Activated CD8-positive, alpha-beta T cell treated with anti-CD3 and anti-CD28 coated beads for 36 hours (primary cell): ENCODE results near the gene ZAR1L. TPM values are rescaled to one million over a fixed set of nuclear protein-coding genes. Genes with fewer than 3 reads are reported as not detected.

ENCODE experiments used
- ATAC-seq: fragments of 200-7000 bp; cut with Tn5 transposase; one replicate; pipeline ENCODE4 v1.10.0; 2021; ENCODE audit warnings: mild to moderate bottlenecking, moderate library complexity
- CTCF ChIA-PET: fragments of 350-600 bp; sonication (Branson Sonifier 250); formaldehyde crosslinking; loops from one replicate; lab custom pipeline; 2021; ENCODE audit warnings: antibody characterized with exemption; lab: Charles Lee
- POLR2A ChIA-PET: fragments of 350-600 bp; sonication (Branson Sonifier 250); formaldehyde crosslinking; loops from one replicate; lab custom pipeline; 2021; ENCODE audit warnings: antibody characterized with exemption; lab: Charles Lee
- DNase-seq: peaks from one replicate; pipeline ENCODE4 v3.0.0-alpha.2; 2020
- H3K27ac Mint-ChIP-seq: one replicate; pipeline ENCODE4 v1.8.0; 2021; ENCODE audit warnings: mild to moderate bottlenecking, mixed read lengths
- H3K27me3 Mint-ChIP-seq: one replicate; pipeline ENCODE4 v1.8.0; 2021; ENCODE audit warnings: mixed read lengths
- H3K36me3 Mint-ChIP-seq: one replicate; pipeline ENCODE4 v1.8.0; 2021; ENCODE audit warnings: low read depth, mixed read lengths
- H3K4me1 Mint-ChIP-seq: one replicate; pipeline ENCODE4 v1.8.0; 2021; ENCODE audit warnings: low read depth, mixed read lengths
- H3K4me3 Mint-ChIP-seq: one replicate; pipeline ENCODE4 v1.8.0; 2021; ENCODE audit warnings: mild to moderate bottlenecking, moderate library complexity, mixed read lengths
- H3K9me3 Mint-ChIP-seq: one replicate; pipeline ENCODE4 v1.8.0; 2021; ENCODE audit warnings: mixed read lengths
- CTCF ChIP-seq: fragments of 200-600 bp; IDR thresholded peaks from one replicate; pipeline ENCODE4 v1.8.0; 2022; ENCODE audit warnings: antibody characterized with exemption, mild to moderate bottlenecking
- intact Hi-C: fragments of 100-400 bp; cut with micrococcal nuclease; formaldehyde crosslinking; loops from one replicate; pipeline ENCODE4 v1.10.0; 2022
- total RNA-seq, 2 experiments: library from RNA; stranded (reverse); gene quantifications; one replicate each; pipeline ENCODE4 v1.2.3, GENCODE V29; 2021

The ZAR1L gene
- total RNA-seq, 2 experiments from 2014 or later = not detected

- Mint-ChIP-seq H3K36me3 (no peaks in the 10 kb centered on the region), H3K27me3 (no peaks in the 10 kb centered on the region), H3K4me3 (no peak overlapping the region), H3K4me1 (no peaks in the 10 kb centered on the region), H3K27ac (no peak overlapping the region), H3K9me3 (no peaks in the 10 kb centered on the region)
- no peak for TF ChIP-seq CTCF
- ChIA-PET POLR2A (no interaction called here), CTCF (interaction anchor here (1.0 kb wide), 1 partner anchor 24 kb away, joined by 3 read pairs; no protein-coding TSS in a partner anchor)
- ATAC-seq (no peak), DNase-seq (no peak)
- intact Hi-C loops = no loop called here
Observed at GRCh38 chr13:32262165-32262564, 53.0 kb downstream of the ZAR1L start.

DNA sequence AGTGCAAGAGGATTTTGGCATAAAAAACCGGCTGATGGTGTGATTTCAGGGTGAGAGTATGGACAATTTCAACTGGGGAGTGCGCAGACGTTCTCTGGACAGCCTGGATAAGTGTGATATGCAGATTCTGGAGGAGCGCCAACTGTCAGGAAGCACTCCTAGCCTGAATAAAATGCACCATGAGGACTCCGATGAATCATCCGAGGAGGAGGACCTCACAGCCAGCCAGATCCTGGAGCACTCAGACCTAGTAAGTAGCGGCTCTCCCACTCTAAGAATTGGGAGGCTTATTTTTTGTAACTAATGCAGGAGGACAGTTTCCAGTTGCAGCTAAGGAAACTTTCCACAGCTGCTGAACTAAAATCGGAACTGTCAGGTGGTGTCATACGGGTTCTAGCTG, 53.6 kb downstream of the ZAR1L start:
- H3K9me3 Mint-ChIP-seq = no peaks in the 10 kb centered on the region
- no peak for TF ChIP-seq CTCF
- POLR2A ChIA-PET = no interaction called here
- H3K27me3 Mint-ChIP-seq = no peaks in the 10 kb centered on the region
- no peak overlapping the region for H3K4me3 Mint-ChIP-seq
- intact Hi-C loops = no loop called here
- DNase-seq (no peak), ATAC-seq (no peak)
- no peaks in the 10 kb centered on the region for H3K36me3 Mint-ChIP-seq
- no peaks in the 10 kb centered on the region for H3K4me1 Mint-ChIP-seq
- H3K27ac Mint-ChIP-seq = no peak overlapping the region
- CTCF ChIA-PET = interaction anchor here (1.0 kb wide), 1 partner anchor 24 kb away, joined by 3 read pairs; no protein-coding TSS in a partner anchor

GRCh38 chr13:32259116-32259515, 56.0 kb downstream of the ZAR1L start:
- no peak for ATAC-seq

DNA sequence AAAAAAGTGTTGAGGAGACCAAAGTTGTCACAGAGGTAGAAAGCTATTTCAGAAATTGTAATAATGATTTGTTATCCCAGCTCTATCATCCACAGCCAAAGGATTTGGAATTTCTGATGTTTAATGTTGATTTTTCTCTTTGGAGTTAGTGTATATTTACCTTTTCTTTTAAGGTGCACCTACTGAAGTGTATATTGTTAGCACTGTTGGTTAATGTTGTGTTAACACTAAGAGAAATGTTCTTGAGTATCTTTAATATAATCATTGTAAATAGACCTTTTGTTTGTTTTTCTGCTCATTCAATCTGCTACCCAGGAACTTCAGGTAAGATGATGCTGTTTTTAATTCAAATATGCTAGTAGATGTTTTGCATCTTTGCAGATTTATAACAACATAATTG, 57.5 kb downstream of the ZAR1L start:
- Mint-ChIP-seq H3K27ac (no peak overlapping the region), H3K9me3 (no peaks in the 10 kb centered on the region), H3K4me3 (no peak overlapping the region), H3K27me3 (no peaks in the 10 kb centered on the region), H3K36me3 (no peaks in the 10 kb centered on the region), H3K4me1 (no peaks in the 10 kb centered on the region)
- ChIA-PET CTCF (interaction anchor here (1.3 kb wide), 1 partner anchor 11 kb away, joined by 5 read pairs; no protein-coding TSS in a partner anchor), POLR2A (no interaction called here)
- intact Hi-C loops = no loop called here
- ATAC-seq (no peak), DNase-seq (no peak)
- TF ChIP-seq CTCF = no peak

More at GRCh38 chr13:32259116-32259515, 56.0 kb downstream of the ZAR1L start:
- intact Hi-C loops = no loop called here
- Mint-ChIP-seq H3K27me3 (no peaks in the 10 kb centered on the region), H3K4me1 (no peaks in the 10 kb centered on the region), H3K9me3 (no peaks in the 10 kb centered on the region), H3K4me3 (no peak overlapping the region), H3K27ac (no peak overlapping the region), H3K36me3 (no peaks in the 10 kb centered on the region)
- TF ChIP-seq CTCF = no peak
- POLR2A ChIA-PET = no interaction called here
- no peak for DNase-seq
- CTCF ChIA-PET = interaction anchor here (1.9 to 2.1 kb wide), 2 partner anchors 11 to 12 kb away, joined by 6 to 8 read pairs; no protein-coding TSS in a partner anchor

DNA sequence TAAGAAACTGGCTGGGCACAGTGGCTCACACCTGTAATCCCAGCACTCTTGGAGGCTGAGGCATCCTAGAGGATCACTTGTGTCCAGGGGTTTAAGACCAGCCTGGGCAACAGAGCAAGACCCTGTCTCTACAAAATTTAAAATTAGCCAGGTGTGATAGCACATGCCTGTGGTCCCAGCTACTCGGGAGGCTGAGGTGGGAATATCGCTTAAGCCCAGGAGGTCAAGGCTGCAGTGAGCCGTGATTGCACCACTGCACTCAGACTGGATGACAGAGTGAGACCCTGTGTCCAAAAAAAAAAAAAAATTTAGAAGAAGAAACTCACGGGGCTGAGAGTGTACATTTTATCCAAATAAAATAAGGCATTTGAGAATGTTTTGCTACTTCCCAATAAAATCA, 58.9 kb downstream of the ZAR1L start:
- ChIA-PET CTCF (interaction anchor here (1.4 to 1.8 kb wide), 2 partner anchors 9 to 11 kb away, joined by 6 to 8 read pairs; no protein-coding TSS in a partner anchor), POLR2A (no interaction called here)
- no peaks in the 10 kb centered on the region for H3K9me3 Mint-ChIP-seq
- no peaks in the 10 kb centered on the region for H3K27me3 Mint-ChIP-seq
- H3K27ac Mint-ChIP-seq = no peak overlapping the region
- intact Hi-C loops = no loop called here
- no peak overlapping the region for H3K4me3 Mint-ChIP-seq
- no peaks in the 10 kb centered on the region for H3K4me1 Mint-ChIP-seq
- TF ChIP-seq CTCF = no peak
- ATAC-seq (no peak), DNase-seq (no peak)
- H3K36me3 Mint-ChIP-seq = no peaks in the 10 kb centered on the region
